Measurements from ENCODE around the gene USP46. TPM values are rescaled to one million over a fixed set of nuclear protein-coding genes. Genes with fewer than 3 reads are reported as not detected.

USP46 gene
- total and polyA plus RNA-seq, 2 of the 4 experiments (the other 2 are of a cell fraction) = 9.3 to 15.4 TPM

GRCh38 chr4:52660643-52661042 lies 1.5 kb upstream of the USP46 start:
- 100% methylated on average over 4 of the region's 6 CpGs; no CpG with 5 or more reads in 1 of the 2 experiments for WGBS, 2 experiments (ENCODE audit: extremely low coverage in 2 of 2, insufficient read length in 1 of 2)
- dilution Hi-C loops (cut with HindIII; ENCODE audit: low sequenced_read_pairs, unreplicated experiment) = no loop called here
- Histone ChIP-seq H3K56ac (ENCODE audit: extremely low read depth, insufficient read depth, low read length) (no peak overlapping the region), H3K4me1 (ENCODE audit: control insufficient read depth, insufficient read depth, low read length) (peaks cover 4% of the 10 kb centered on the region), H3K9ac (ENCODE audit: low read depth, low read length) (no peak overlapping the region), H2BK5ac (ENCODE audit: low read depth, low read length, poor library complexity, severe bottlenecking) (no peak overlapping the region), H3K4ac (ENCODE audit: low read depth, low read length) (no peak overlapping the region), H4K8ac (ENCODE audit: low read depth in 2 of 2, low read length in 2 of 2) (0 out of 4 replicates have a peak overlapping the region, but pooled peaks of 1 of the 2 experiments have one; percentile 4), H4K5ac (ENCODE audit: low read depth, low read length) (no peak overlapping the region), H4K91ac (ENCODE audit: insufficient read depth, low read depth, low read length) (no peak overlapping the region), H3K14ac (replicated peaks; ENCODE audit: low read depth, low read length) (no peak overlapping the region), H2AK9ac (replicated peaks; ENCODE audit: low read depth, low read length, poor library complexity) (no peak overlapping the region), H3K9me3 (ENCODE audit: control insufficient read depth, insufficient read depth, low read length) (no peaks in the 10 kb centered on the region; the same call in 1 of the 2 replicates), H3K27me3 (ENCODE audit: control insufficient read depth, insufficient read depth, low read length) (no peaks in the 10 kb centered on the region), H3K4me3 (ENCODE audit: insufficient read depth, low read depth, low read length) (no peak overlapping the region), H2AFZ (replicated peaks; ENCODE audit: low read length, poor library complexity) (no peak overlapping the region), H2BK120ac (ENCODE audit: low read depth, low read length) (no peak overlapping the region), H3K9me1 (ENCODE audit: insufficient read depth, low read length) (peaks cover 3% of the 10 kb centered on the region; the same call in 1 of the 2 replicates), H2BK15ac (ENCODE audit: low read depth, low read length) (no peak overlapping the region), H3K79me1 (ENCODE audit: low read depth in 1 of 2, low read length in 2 of 2) (peaks cover 17 to 38% of the 10 kb centered on the region in 2 experiments), H2AK5ac (ENCODE audit: low read depth, low read length) (no peak overlapping the region), H3K4me2 (ENCODE audit: low read depth, low read length) (peak overlapping the region; percentile 32; the same call in 1 of the 2 replicates), H3K18ac (ENCODE audit: low read depth, low read length) (no peak overlapping the region), H4K20me1 (ENCODE audit: insufficient read depth, low read length) (peaks cover 22% of the 10 kb centered on the region; the same call in 1 of the 2 replicates), H2BK20ac (ENCODE audit: low read depth, low read length) (no peak overlapping the region), H3K27ac (ENCODE audit: insufficient read depth, low read length) (no peak overlapping the region), H3K36me3 (ENCODE audit: control insufficient read depth, insufficient read depth, low read length) (no peaks in the 10 kb centered on the region), H3K23ac (ENCODE audit: low read depth, low read length) (no peak overlapping the region)
- no peak for TF ChIP-seq CTCF (conservative IDR thresholded peaks at IDR 0.05; ENCODE audit: low read depth, low read length)
- TF ChIP-seq RCOR1 (IDR thresholded peaks at IDR 0.05; ENCODE audit: insufficient replicate concordance, low read length) = no peak
- TF ChIP-seq SMC3 (IDR thresholded peaks at IDR 0.05; ENCODE audit: low read depth, low read length) = no peak
- TF ChIP-seq CEBPB (IDR thresholded peaks at IDR 0.05; ENCODE audit: low read depth, low read length) = no peak
- no peak for TF ChIP-seq POLR2A (IDR thresholded peaks at IDR 0.05; ENCODE audit: low read depth, low read length)
- TF ChIP-seq NFE2L2 (IDR thresholded peaks at IDR 0.05; ENCODE audit: low read depth, low read length) = no peak
- no peak for TF ChIP-seq FOS (IDR thresholded peaks at IDR 0.05; ENCODE audit: low read depth, low read length)
- no peak for TF ChIP-seq MXI1 (IDR thresholded peaks at IDR 0.05; ENCODE audit: borderline replicate concordance, low read depth, low read length)
- no peak for TF ChIP-seq ELK1 (IDR thresholded peaks at IDR 0.05; ENCODE audit: borderline replicate concordance, low read depth, low read length)
- TF ChIP-seq MAZ (IDR thresholded peaks at IDR 0.05; ENCODE audit: borderline replicate concordance, low read depth, low read length) = no peak
- TF ChIP-seq RAD21 (IDR thresholded peaks at IDR 0.05; ENCODE audit: low read length) = no peak
- no peak for TF ChIP-seq BHLHE40 (IDR thresholded peaks at IDR 0.05; ENCODE audit: low read depth, low read length)
- no peak for TF ChIP-seq MAFK (IDR thresholded peaks at IDR 0.05; ENCODE audit: low read depth, low read length)
- TF ChIP-seq CHD1 (IDR thresholded peaks at IDR 0.05; ENCODE audit: low read depth, low read length) = no peak
- TF ChIP-seq RFX5 (IDR thresholded peaks at IDR 0.05; ENCODE audit: low read depth, low read length) = no peak
- no peak for TF ChIP-seq USF2 (IDR thresholded peaks at IDR 0.05; ENCODE audit: low read depth, low read length)
- no peak for ATAC-seq (ENCODE audit: low read depth)
- in situ Hi-C loops (cut with MboI; ENCODE audit: low sequenced_read_pairs) = loop anchor here (10.0 kb wide), 1 partner anchor 286 kb away; no protein-coding TSS in a partner anchor
- intact Hi-C loops (cut with micrococcal nuclease) = no loop called here
- no TSS peak for BruUV-seq (replicated peaks)
- DNase-seq = no peak
- POLR2A ChIA-PET (ENCODE audit: unreplicated experiment) = no interaction called here
- CTCF ChIA-PET = no interaction called here
